ENCODE data around the gene CD38. TPM values are rescaled to one million over a fixed set of nuclear protein-coding genes. Genes with fewer than 3 reads are reported as not detected.

CD38 gene
- total RNA-seq, 2 donors from 2014 or later: 0.78 to 2.6 TPM

DNA sequence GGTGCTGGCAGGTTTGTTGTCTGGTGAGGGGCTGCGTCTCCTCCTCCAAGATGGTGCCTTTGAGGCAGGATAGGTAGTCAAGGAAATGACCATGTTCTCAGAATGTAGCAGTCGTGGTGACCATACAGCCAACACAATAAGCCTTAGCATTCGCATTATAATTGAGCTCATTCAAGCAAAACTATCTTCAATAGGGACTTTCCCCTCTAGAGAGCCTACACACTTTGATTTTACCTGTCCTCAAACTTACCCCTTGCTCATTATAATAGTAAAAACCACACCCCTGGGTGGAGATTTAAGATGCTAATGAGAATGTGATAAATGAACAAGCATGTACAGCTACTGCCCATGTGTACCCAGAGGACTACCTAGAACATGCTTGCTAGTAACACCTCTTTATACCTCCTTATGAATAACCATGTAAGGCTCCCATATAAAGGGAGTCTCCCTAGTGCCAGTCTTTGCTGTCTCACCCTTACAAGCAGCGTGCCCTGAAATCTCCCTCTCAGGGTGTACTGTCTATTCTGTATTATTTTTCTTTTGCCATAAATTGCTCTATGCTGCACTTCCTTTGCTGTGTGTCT lies 112.2 kb downstream of the CD38 start:
- TF ChIP-seq POLR2A (IDR thresholded peaks at IDR 0.05): no peak
- TF ChIP-seq, protein P1, sequence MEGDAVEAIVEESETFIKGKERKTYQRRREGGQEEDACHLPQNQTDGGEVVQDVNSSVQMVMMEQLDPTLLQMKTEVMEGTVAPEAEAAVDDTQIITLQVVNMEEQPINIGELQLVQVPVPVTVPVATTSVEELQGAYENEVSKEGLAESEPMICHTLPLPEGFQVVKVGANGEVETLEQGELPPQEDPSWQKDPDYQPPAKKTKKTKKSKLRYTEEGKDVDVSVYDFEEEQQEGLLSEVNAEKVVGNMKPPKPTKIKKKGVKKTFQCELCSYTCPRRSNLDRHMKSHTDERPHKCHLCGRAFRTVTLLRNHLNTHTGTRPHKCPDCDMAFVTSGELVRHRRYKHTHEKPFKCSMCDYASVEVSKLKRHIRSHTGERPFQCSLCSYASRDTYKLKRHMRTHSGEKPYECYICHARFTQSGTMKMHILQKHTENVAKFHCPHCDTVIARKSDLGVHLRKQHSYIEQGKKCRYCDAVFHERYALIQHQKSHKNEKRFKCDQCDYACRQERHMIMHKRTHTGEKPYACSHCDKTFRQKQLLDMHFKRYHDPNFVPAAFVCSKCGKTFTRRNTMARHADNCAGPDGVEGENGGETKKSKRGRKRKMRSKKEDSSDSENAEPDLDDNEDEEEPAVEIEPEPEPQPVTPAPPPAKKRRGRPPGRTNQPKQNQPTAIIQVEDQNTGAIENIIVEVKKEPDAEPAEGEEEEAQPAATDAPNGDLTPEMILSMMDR (IDR thresholded peaks at IDR 0.05): no peak
- DNase-seq: no peak

DNA sequence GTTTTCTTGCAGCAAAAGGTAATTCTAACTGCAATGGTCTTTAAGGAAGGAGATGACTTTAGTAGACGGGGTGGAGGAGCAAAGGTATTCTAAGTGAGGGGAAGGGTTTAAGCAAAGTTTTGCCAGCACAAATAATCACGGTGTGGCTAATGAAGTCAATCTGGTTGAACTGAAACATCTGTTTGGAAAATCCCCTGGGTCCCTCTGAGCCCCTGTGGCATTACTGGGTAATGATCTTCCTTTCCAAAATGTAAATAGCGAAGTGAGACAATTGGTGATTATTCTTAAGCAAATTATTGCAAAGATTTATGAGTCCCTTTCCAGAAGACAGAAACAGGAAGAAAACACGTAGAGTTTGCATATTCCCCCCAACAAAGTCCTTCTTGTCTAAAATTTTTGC lies 113.2 kb downstream of the CD38 start:
- H3K27me3 ChIP-seq: no peaks in the 10 kb centered on the region
- no peak for TF ChIP-seq POLR2A (IDR thresholded peaks at IDR 0.05)
- TF ChIP-seq, protein P1 (IDR thresholded peaks at IDR 0.05): no peak
- no peak overlapping the region for H3K4me3 ChIP-seq
- intact Hi-C loops (cut with DNase I): no loop called here
- no peak for DNase-seq
- H3K36me3 ChIP-seq (replicated peaks in 1 of 2; ENCODE audit: insufficient read depth in 1 of 2, low read depth in 2 of 2): no peaks in the 10 kb centered on the region
- H3K4me1 ChIP-seq: no peaks in the 10 kb centered on the region
- no peak for ATAC-seq
- WGBS, 2 donors: 37 to 42% methylated on average over 4 of the region's 4 CpGs
- H3K9me3 ChIP-seq: no peaks in the 10 kb centered on the region
- no peak overlapping the region for H3K27ac ChIP-seq

More for the DNA sequence above, 112.2 kb downstream of the CD38 start:
- ATAC-seq: no peak
- no peaks in the 10 kb centered on the region for H3K36me3 ChIP-seq (replicated peaks in 1 of 2; ENCODE audit: insufficient read depth in 1 of 2, low read depth in 2 of 2)
- intact Hi-C loops (cut with DNase I): no loop called here
- H3K9me3 ChIP-seq: no peaks in the 10 kb centered on the region
- H3K27me3 ChIP-seq: no peaks in the 10 kb centered on the region
- 83 to 86% methylated on average over 4 of the region's 4 CpGs for WGBS, 2 donors
- no peak overlapping the region for H3K27ac ChIP-seq
- H3K4me3 ChIP-seq: no peak overlapping the region
- no peaks in the 10 kb centered on the region for H3K4me1 ChIP-seq

DNA sequence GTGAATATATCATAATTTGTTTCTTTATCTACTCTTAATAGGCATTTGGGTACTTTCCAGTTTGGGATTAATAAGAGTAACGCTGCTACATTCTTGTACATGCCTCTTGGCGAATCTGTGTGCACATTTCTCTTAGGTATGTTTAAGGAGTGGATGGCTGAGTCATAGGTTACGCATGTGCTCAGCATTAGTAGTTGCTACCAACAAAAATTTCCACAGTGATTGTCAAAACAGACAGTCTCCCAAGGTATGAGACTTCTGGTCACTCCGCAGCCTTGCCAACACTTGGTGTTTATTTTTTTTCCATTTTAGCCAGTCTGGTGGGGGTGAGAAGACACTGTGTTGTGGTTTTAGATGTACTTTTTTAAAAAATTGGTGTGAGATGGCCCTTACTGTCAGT lies 115.8 kb downstream of the CD38 start:
- 70 to 84% methylated on average over 4 of the region's 4 CpGs for WGBS, 2 donors
- Histone ChIP-seq H3K9me3 (no peaks in the 10 kb centered on the region), H3K4me3 (no peak overlapping the region), H3K27me3 (no peaks in the 10 kb centered on the region), H3K27ac (no peak overlapping the region), H3K36me3 (replicated peaks in 1 of 2; ENCODE audit: insufficient read depth in 1 of 2, low read depth in 2 of 2) (no peaks in the 10 kb centered on the region), H3K4me1 (no peaks in the 10 kb centered on the region)
- intact Hi-C loops (cut with DNase I): no loop called here
- DNase-seq: no peak
- ATAC-seq: no peak
- TF ChIP-seq POLR2A (IDR thresholded peaks at IDR 0.05): no peak
- TF ChIP-seq, protein P1 (IDR thresholded peaks at IDR 0.05): no peak

DNA sequence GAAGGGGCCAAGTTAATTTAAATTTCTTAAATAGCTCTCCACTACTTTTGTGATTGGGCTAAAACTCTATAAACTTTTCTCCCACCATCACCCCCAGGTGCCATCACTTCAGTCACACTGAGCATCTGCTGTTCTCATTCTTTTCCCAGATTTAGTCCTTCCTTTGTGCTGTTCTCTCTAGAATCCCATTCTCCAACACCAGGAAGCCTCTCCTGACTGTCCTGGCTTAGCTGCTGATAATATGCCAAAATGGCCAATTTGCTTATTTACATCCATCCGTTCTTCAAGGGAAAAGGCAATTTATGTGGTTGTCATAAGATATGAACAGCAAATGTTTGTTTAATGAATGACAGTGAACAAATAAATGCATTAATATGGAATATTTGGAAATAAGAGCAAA lies 116.3 kb downstream of the CD38 start:
- no peak for DNase-seq
- no peaks in the 10 kb centered on the region for H3K4me1 ChIP-seq
- H3K27ac ChIP-seq: no peak overlapping the region
- TF ChIP-seq, protein P1 (IDR thresholded peaks at IDR 0.05): no peak
- no peak for TF ChIP-seq POLR2A (IDR thresholded peaks at IDR 0.05)
- ATAC-seq: no peak
- no peaks in the 10 kb centered on the region for H3K9me3 ChIP-seq
- intact Hi-C loops (cut with DNase I): no loop called here
- 22 to 39% methylated on average over 1 of the region's 1 CpG for WGBS, 2 donors
- no peak overlapping the region for H3K4me3 ChIP-seq
- no peaks in the 10 kb centered on the region for H3K27me3 ChIP-seq
- H3K36me3 ChIP-seq (replicated peaks in 1 of 2; ENCODE audit: insufficient read depth in 1 of 2, low read depth in 2 of 2): no peaks in the 10 kb centered on the region

Measured in body of pancreas (tissue), 4 donors.